HG03460 (cell line): ENCODE results near the gene GRM7.

Experiments used
- ATAC-seq: cut with Tn5 transposase; IDR thresholded peaks from one replicate; pipeline ENCODE4 v1.9.1; 2021; ENCODE audit not compliant: unreplicated experiment

GRM7 gene

DNA sequence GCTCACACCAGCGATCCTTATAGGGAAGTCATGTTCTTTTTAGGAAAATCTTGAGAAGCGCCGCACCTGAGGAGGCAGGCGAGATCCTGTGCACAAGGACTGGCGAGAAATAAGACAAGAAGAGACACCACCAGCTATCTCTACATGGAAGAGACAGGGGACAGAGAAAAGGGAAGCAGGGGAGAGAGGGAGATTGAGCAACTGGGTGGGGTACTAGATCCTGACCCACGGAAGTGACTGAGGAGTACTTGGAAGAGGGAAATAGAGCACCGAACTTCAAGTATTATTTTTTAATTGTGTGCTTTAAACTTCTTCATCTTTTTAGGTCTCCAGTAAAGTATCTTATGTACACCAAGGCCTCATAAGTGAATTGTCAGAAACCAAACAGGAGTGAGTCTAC is 898.7 kb downstream of the GRM7 start:
- no peak for ATAC-seq

DNA sequence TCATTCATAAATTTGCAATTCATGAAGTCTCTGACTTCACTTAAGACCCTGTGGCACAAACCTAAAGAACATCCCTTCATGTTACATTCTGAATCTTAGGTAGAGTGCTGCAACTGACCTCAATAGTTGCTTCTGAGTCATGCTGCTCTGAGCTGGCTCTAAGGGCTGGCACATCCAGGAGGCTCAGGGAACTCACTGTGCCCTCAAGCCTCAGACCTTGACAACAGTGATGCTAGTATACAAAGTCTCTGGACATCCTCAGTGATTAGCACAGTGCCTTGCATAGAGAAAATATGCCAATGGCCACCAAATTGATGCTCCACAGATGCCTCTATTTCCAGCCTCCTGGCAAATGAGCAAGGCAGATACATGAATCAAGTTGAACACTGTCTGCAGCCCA is 899.8 kb downstream of the GRM7 start:
- no peak for ATAC-seq

DNA sequence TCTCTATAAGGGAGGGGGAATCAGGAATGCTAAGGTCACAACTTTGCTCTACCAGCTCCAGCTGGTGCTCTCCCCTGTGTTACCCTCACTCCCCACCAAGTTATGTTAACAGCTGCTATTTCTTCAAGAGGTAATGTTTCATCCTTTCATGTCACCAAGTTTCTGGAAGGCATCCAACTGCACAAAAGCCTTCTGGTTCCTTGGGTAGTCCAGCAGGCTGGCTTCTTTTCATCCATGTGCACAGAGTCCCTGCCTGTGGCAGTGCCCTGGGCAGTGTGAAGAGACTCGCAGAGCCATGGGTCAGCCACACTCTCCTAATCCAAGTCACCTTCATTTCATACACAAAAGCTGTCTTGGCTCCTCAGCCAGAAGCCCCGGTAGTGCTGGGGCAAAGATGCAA is 903.2 kb downstream of the GRM7 start:
- ATAC-seq, result no peak

DNA sequence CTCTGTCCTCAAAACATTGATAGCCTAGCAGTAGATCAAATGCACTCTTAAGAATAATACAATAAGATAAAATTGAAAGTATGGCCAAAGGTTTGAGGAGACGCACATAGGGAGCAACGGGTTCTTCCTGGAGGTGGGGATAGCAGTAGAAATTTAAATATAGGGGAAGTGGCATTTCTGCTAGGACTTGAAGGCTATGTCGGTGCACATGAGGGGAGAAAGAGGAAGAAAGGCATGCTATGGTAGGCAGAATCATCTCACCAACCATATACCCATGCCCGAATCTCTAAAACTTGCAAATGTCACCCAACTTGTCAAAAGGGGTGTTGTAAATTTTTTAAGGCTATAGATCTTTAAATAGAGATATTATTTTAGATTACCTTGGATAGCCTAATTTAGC is 905.6 kb downstream of the GRM7 start:
- no peak for ATAC-seq

DNA sequence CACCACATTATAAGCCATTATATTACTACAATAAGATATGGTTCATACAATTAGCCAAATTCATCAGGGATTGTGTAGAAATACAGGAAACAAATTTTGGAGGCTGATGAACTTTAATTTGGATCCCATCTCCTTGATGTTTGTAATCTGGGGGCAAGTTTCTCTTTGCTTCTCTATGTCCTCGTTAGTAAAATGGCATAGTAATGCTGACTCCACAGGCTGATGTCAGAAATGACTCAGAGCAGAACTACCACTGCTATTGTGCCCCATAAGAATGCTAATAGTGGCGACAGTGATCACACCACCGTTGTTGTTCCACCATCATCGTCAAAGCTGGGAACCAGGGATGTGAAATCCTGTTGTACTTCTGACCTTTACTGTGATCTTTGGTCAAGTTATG is 918.4 kb downstream of the GRM7 start:
- no peak for ATAC-seq

DNA sequence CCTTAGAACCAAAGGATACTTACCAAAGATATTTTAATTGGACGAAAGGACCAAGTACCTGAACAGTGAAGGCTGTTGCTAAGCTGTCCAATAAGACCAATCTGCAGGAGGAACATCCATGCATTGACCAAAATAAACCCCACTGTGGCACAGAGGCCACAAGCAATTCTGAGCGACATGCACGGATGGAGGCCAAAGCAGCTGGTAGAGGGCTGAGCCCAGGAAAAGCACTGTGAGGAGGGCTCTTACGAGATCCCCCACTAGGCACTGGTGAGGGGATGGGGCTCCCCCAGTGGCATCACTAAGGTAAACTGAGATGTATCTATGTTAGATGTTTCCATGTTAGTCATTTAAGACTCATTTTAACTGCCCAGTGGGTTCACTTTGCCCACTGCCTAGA is 920.5 kb downstream of the GRM7 start:
- ATAC-seq, result no peak

DNA sequence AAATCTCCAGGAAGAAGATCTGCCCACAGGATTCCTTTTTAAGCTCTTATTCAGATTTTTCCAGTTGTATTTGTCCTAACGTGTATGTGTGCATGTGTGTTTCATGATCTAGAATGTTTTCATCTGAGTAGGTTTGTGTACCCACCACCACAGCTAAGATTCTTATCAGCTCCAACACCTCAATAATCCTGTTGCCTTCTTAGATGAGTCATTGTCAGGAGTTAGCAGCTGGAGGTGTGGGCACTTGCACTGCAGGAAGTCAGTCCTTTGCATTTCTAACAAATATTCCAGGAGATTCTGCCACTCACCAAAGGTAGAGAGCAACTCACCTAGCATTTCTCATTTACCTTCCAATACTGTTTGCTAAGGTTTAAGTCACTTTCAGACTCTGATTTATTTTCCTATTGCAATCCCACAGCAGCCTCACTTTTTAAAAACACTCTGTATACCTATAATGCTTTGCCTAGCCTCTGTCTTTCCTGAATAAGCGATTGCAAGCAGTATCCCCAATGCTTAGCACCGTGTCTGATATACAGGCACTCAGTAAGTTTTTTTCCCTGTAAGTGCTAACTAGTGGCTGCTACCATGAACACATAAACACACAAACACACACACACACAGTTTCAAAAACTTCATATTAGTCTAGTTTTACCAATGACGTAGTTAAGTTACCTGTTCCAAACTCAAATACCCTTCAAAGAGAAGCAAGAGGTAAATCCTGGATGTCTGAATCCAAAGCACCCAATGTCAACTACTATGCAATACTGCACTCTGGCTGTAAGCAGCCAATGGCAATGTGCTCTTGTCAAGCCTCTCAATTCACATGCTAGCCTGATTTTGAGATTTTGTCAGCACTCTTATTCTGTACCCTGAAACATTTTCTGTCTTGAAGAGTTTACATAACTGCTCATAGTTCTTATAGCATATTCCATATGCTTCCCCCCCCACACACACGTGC is 927.2 kb downstream of the GRM7 start:
- no peak for ATAC-seq

DNA sequence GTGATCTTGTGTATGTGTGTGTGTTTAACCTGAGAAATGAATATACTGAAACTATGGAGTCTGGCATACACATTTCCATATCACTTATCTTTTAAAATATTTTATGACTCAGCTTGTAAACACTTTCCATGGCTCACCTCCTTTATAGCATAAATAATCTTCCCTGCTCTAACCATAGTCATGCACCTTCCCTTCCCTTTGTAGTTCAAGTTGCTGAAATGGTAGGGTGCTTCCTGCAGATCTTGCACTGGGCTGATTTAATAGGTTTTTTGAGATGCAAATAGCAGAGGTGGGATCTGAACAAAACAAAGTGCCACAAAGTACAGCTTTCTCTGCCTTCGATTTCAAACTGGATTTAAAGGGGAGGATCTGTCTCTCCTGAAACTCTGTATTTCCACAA is 928.0 kb downstream of the GRM7 start:
- ATAC-seq, result no peak

DNA sequence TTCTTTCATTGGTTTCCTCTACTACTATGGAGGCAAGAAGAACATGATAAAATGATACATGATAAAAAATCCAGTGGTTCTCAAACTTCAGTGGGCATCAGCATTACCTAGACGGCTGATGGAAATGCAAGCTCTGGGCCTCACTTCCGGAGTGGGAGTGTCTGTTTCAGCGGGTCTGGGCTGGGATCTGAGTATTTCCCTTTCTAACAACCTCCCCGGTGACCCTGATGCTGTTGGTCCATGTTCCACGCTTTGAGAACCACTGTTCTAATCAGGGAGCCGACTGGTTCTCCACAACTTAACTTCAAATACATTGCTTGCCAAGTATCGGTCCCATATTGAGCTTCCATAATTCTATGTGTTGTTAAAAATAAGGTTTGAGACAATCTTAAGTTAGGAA is 928.4 kb downstream of the GRM7 start:
- ATAC-seq, result no peak

DNA sequence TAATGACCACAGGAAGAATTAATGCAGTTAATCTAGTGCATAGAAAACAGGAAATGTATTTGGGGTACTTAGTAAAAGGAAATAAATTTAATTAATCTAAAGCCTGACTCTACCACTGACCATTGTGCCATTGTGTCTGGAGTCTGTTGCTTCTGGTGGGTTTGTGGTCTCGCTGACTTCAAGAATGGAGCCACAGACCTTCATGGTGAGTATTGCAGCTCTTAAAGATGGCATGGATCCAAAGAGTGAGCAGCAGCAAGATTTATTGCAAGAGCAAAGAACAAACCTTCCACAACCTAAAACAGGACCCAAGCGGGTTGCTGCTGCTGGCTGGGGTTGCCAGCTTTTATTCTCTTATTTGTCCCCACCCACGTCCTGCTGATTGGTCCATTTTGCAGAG is 929.2 kb downstream of the GRM7 start:
- ATAC-seq, result no peak
